GM23248 (cell line): ENCODE data around the gene NIT1. TPM values are rescaled to one million over a fixed set of nuclear protein-coding genes. Genes with fewer than 3 reads are reported as not detected.

Experiments
- DNase-seq: peaks from one replicate; pipeline ENCODE4 v3.0.0-alpha.2; 2015
- H2AFZ ChIP-seq: fragments of 200-600 bp; sonication (generic); 2 replicates; pipeline ENCODE4 v1.6.1; 2016; ENCODE audit warnings: antibody characterized with exemption
- H3F3A ChIP-seq: fragments of 200-600 bp; sonication (generic); 2 replicates; pipeline ENCODE4 v1.6.1; 2016; ENCODE audit warnings: mild to moderate bottlenecking, antibody characterized with exemption, mixed run types; ENCODE audit not compliant: insufficient read depth
- H3K27ac ChIP-seq: fragments of 200-600 bp; sonication (generic); 2 replicates; pipeline ENCODE4 v1.5.1; 2016; ENCODE audit warnings: mild to moderate bottlenecking
- H3K27me3 ChIP-seq: fragments of 200-600 bp; sonication (generic); replicated peaks from 2 replicates; pipeline ENCODE4 v1.6.1; 2016; ENCODE audit warnings: mild to moderate bottlenecking; ENCODE audit not compliant: insufficient read depth
- H3K36me3 ChIP-seq: fragments of 200-600 bp; sonication (generic); 2 replicates; pipeline ENCODE4 v1.6.1; 2016; ENCODE audit warnings: low read depth, mild to moderate bottlenecking
- H3K4me1 ChIP-seq: fragments of 200-600 bp; sonication (generic); 2 replicates; pipeline ENCODE4 v1.6.1; 2016; ENCODE audit warnings: mild to moderate bottlenecking; ENCODE audit not compliant: insufficient read depth
- H3K4me2 ChIP-seq: fragments of 200-600 bp; sonication (generic); one replicate; pipeline ENCODE4 v1.6.1; 2016; ENCODE audit warnings: mild to moderate bottlenecking; ENCODE audit not compliant: unreplicated experiment
- H3K4me3 ChIP-seq: fragments of 200-600 bp; sonication (generic); 2 replicates; pipeline ENCODE4 v1.5.1; 2016; ENCODE audit warnings: mild to moderate bottlenecking
- H3K79me2 ChIP-seq: fragments of 200-600 bp; sonication (generic); 2 replicates; pipeline ENCODE4 v1.6.1; 2016; ENCODE audit warnings: mild to moderate bottlenecking; ENCODE audit not compliant: insufficient read depth
- H3K9ac ChIP-seq: fragments of 200-600 bp; sonication (generic); 2 replicates; pipeline ENCODE4 v1.6.1; 2016; ENCODE audit warnings: mild to moderate bottlenecking
- H3K9me2 ChIP-seq: fragments of 200-600 bp; sonication (generic); 2 replicates; pipeline ENCODE4 v1.6.1; 2016; ENCODE audit warnings: mixed run types, mild to moderate bottlenecking, moderate library complexity; ENCODE audit not compliant: insufficient read depth
- H3K9me3 ChIP-seq: fragments of 200-600 bp; sonication (generic); one replicate; pipeline ENCODE4 v1.6.1; 2017; ENCODE audit warnings: low read depth
- H4K20me1 ChIP-seq: fragments of 200-600 bp; sonication (generic); 2 replicates; pipeline ENCODE4 v1.6.0; 2016; ENCODE audit not compliant: insufficient read depth
- EZH2 ChIP-seq: fragments of 200-600 bp; sonication (generic); IDR thresholded peaks from 2 replicates; pipeline ENCODE4 v1.6.1; 2018; ENCODE audit warnings: antibody characterized with exemption, mild to moderate bottlenecking; ENCODE audit not compliant: insufficient read depth, poor library complexity, severe bottlenecking
- EZH2phosphoT487 ChIP-seq: fragments of 200-600 bp; sonication (generic); IDR thresholded peaks from 2 replicates; pipeline ENCODE4 v1.6.1; 2018; ENCODE audit warnings: antibody characterized with exemption, moderate library complexity, mild to moderate bottlenecking, low read depth; ENCODE audit not compliant: insufficient read depth
- WGBS, 2 experiments: methylation state at CpG; one replicate each; pipeline ENCODE4 v1.1.6; 2015 to 2017; ENCODE audit warnings: low lambda C conversion rate in 2 of 2, low coverage in 1 of 2; ENCODE audit errors: missing lambda C conversion rate in 2 of 2; 5-methylcytosine and 5-hydroxymethylcytosine counted together
- in situ Hi-C: fragments of 300-500 bp; cut with MboI; formaldehyde crosslinking; loops from 2 replicates; pipeline ENCODE4 v1.15.0; 2020
- polyA plus RNA-seq: library from polyadenylated mRNA; unstranded; fragments of >200 nt; fragmentation: Nextera tagmentation; extraction: Ambion mirVana; gene quantifications from 2 replicates; pipeline ENCODE4 v1.2.1, GENCODE V29; 2016
- total RNA-seq: library from RNA; depleted of rRNA; stranded (reverse); fragments of >200 nt; shearing (Covaris generic); gene quantifications from 2 replicates; pipeline ENCODE4 v1.2.3, GENCODE V29; 2014

Gene NIT1
- total and polyA plus RNA-seq, 2 experiments from 2014 or later = 24.3 to 30.9 TPM

DNA sequence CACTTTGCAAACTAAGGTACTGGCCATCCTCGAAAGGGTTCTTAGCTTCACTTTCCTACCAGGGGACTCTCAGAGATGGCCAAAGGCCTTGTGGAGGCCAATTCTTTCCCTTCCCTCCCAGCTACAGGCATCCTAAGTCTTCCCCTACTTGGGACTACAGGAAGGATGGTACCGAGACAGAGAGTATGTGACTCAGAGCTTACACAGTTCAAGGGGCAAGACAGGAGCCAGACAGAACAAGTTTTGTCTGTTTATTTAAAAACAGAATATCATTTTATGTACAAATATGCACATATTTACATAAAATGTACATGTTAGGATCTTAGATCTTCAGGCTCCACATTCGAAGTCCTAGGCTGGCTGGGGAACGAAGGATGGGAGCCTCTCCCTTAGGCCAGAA lies 47.1 kb upstream of the NIT1 start:
- DNase-seq = no peak
- 83 to 90% methylated on average over 4 of the region's 4 CpGs for WGBS, 2 experiments
- in situ Hi-C loops = no loop called here
- H2AFZ ChIP-seq = no peak overlapping the region
- H3K27ac ChIP-seq = no peak overlapping the region
- H3K4me3 ChIP-seq = no peak overlapping the region
- no peaks in the 10 kb centered on the region for H3K27me3 ChIP-seq
- H3K9me3 ChIP-seq = no peaks in the 10 kb centered on the region
- H3K4me2 ChIP-seq = no peak overlapping the region
- no peak overlapping the region for H3K9ac ChIP-seq
- H4K20me1 ChIP-seq = no peaks in the 10 kb centered on the region
- TF ChIP-seq EZH2phosphoT487 = no peak
- no peak for TF ChIP-seq EZH2
- no peaks in the 10 kb centered on the region for H3F3A ChIP-seq
- H3K4me1 ChIP-seq = no peaks in the 10 kb centered on the region
- no peaks in the 10 kb centered on the region for H3K36me3 ChIP-seq
- no peaks in the 10 kb centered on the region for H3K9me2 ChIP-seq
- H3K79me2 ChIP-seq = no peaks in the 10 kb centered on the region

DNA sequence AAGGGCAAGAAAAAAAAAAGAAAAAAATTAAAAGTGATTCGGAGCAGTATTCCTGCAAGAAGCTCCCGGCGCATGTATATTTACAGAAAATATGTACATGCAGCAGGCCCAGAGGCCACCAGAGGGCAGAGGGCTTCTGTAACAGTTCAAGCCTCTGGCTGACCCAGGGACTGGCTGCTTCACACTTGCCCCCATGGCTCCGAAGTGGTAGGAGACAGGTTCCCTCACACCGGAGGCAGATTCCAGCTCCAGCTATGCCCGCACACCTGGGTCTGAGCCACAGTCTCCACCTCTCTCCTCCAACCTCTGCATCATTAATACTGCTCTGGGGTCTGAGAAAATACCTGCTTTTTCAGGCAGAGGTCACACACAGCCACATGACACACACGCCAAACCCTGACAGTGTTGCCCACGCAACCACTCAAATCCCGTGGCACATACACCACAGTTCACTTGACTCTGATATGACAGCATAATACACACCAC lies 46.0 kb upstream of the NIT1 start:
- no peaks in the 10 kb centered on the region for H3K36me3 ChIP-seq
- no peaks in the 10 kb centered on the region for H3K9me3 ChIP-seq
- WGBS, 2 experiments = 59 to 63% methylated on average over 9 of the region's 9 CpGs
- H3F3A ChIP-seq = no peaks in the 10 kb centered on the region
- H3K9ac ChIP-seq = no peak overlapping the region
- no peaks in the 10 kb centered on the region for H3K27me3 ChIP-seq
- no peaks in the 10 kb centered on the region for H3K79me2 ChIP-seq
- H4K20me1 ChIP-seq = no peaks in the 10 kb centered on the region
- TF ChIP-seq EZH2 = no peak
- no peak overlapping the region for H3K4me2 ChIP-seq
- peak; percentile 79 for DNase-seq
- no peak overlapping the region for H2AFZ ChIP-seq
- H3K4me3 ChIP-seq = no peak overlapping the region
- H3K9me2 ChIP-seq = no peaks in the 10 kb centered on the region
- H3K27ac ChIP-seq = no peak overlapping the region
- in situ Hi-C loops = no loop called here
- H3K4me1 ChIP-seq = no peaks in the 10 kb centered on the region

DNA sequence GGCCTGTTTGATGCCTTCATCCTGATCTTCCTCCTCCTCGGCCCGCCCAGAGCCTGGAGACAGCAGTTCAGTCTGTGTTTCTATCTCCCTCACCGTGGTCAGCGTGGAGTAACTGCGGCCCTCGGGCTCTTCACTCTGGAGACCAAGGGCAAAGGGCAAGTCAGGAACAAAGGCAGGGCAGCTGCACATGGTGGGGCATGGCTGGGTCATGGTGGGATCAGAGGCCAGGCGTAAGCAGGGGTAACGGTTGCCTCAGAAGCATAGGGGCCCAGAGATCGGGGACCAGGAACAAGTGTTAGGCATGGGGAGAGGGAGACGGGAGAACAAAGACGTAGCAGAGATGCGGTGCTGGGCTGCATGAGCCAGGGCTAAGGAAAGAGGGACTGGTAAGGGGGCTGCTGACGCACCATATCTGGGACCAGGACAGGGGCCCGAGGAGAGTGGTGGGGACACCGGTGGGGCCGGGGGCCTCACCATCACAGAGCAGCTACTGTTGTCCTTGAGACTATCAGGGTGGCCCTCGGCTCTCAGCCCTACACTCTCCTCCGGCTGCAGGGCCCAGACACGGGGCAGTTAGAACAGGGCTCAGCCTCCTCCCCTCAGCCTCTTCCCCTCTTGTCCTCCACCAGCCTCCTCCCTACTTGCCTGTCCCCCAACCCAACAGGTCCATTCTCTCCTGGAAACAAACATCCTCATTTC lies 45.0 kb upstream of the NIT1 start:
- H2AFZ ChIP-seq = no peak overlapping the region
- no peaks in the 10 kb centered on the region for H3F3A ChIP-seq
- no peaks in the 10 kb centered on the region for H3K4me1 ChIP-seq
- in situ Hi-C loops = no loop called here
- no peaks in the 10 kb centered on the region for H4K20me1 ChIP-seq
- TF ChIP-seq EZH2phosphoT487 (no peak), EZH2 (no peak)
- H3K4me2 ChIP-seq = no peak overlapping the region
- WGBS, 2 experiments = 88 to 89% methylated on average over 19 of the region's 19 CpGs
- H3K4me3 ChIP-seq = no peak overlapping the region
- no peak overlapping the region for H3K9ac ChIP-seq
- no peaks in the 10 kb centered on the region for H3K9me3 ChIP-seq
- no peaks in the 10 kb centered on the region for H3K9me2 ChIP-seq
- no peak for DNase-seq
- no peaks in the 10 kb centered on the region for H3K79me2 ChIP-seq
- no peaks in the 10 kb centered on the region for H3K27me3 ChIP-seq
- no peaks in the 10 kb centered on the region for H3K36me3 ChIP-seq
- no peak overlapping the region for H3K27ac ChIP-seq

DNA sequence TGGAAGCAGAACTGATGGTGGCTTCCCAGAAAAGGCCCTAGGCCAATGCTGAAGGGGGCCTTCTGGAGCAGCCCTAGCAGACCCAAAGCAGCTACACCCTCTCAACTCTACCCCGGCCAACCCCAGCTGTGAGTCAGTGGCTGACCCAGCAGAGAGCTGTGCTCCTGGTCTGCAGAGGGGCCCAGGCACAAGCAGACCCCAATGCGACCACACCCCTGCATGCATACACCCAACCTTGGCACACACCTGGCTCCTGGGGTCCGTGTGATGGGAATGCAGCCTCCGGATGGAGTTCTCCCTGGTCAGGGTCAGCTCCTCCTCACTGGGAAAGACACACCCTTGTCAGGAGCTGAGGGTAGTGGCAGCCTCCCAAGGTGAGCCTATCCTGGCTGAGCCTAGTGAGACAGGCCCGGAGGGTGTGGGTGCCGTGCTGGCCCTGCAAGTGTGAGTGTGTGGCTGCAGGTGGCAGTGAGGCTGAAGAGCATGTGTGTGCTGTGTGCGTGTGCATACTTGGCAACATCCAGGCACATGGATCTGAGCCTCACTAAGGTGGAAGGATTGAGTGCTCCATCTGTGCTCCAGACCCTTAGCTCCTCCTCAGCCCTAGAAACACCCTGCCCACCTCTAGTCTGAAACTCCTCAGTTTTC lies 44.3 kb upstream of the NIT1 start:
- no peak overlapping the region for H2AFZ ChIP-seq
- H3K79me2 ChIP-seq = no peaks in the 10 kb centered on the region

More for the DNA sequence above, 44.3 kb upstream of the NIT1 start:
- H4K20me1 ChIP-seq = no peaks in the 10 kb centered on the region
- no peak overlapping the region for H3K4me3 ChIP-seq
- 72 to 73% methylated on average over 7 of the region's 7 CpGs for WGBS, 2 experiments
- no peak overlapping the region for H3K27ac ChIP-seq
- no peak overlapping the region for H3K4me2 ChIP-seq
- TF ChIP-seq EZH2 (no peak), EZH2phosphoT487 (no peak)
- no peaks in the 10 kb centered on the region for H3K27me3 ChIP-seq
- H3K9ac ChIP-seq = no peak overlapping the region
- no peaks in the 10 kb centered on the region for H3K9me3 ChIP-seq
- no peaks in the 10 kb centered on the region for H3K9me2 ChIP-seq
- H3K36me3 ChIP-seq = no peaks in the 10 kb centered on the region
- no peaks in the 10 kb centered on the region for H3K4me1 ChIP-seq
- no peak for DNase-seq
- in situ Hi-C loops = no loop called here
- no peaks in the 10 kb centered on the region for H3F3A ChIP-seq
